Mesenchymal stem cell (in vitro differentiated cells and primary cell): ENCODE measurements around the gene GPR135.

Source experiments
- DNase-seq: peaks from one replicate; pipeline ENCODE4 v3.0.0-alpha.2; 2013
- H2AFZ ChIP-seq: one replicate; pipeline ENCODE4 v1.6.1; 2013; ENCODE audit warnings: low read depth, mild to moderate bottlenecking, control low read depth, inconsistent platforms, low read length, moderate library complexity
- H2AK5ac ChIP-seq: 2 replicates; pipeline ENCODE4 v1.6.1; 2013; ENCODE audit warnings: low read length, moderate library complexity, mild to moderate bottlenecking, inconsistent platforms; ENCODE audit not compliant: severe bottlenecking
- H2BK120ac ChIP-seq: one replicate; pipeline ENCODE4 v1.6.1; 2013; ENCODE audit warnings: low read depth, mild to moderate bottlenecking, inconsistent platforms, low read length, moderate library complexity
- H2BK12ac ChIP-seq, 2 experiments: one replicate each; pipeline ENCODE4 v1.6.1; 2013; ENCODE audit warnings: inconsistent platforms in 2 of 2, low read length in 2 of 2, mild to moderate bottlenecking in 2 of 2, moderate library complexity in 2 of 2, control low read depth in 1 of 2
- H2BK15ac ChIP-seq: one replicate; pipeline ENCODE4 v1.6.1; 2013; ENCODE audit warnings: mild to moderate bottlenecking, low read depth, inconsistent platforms; ENCODE audit not compliant: poor library complexity, severe bottlenecking
- H2BK5ac ChIP-seq: 2 replicates; pipeline ENCODE4 v1.6.1; 2013; ENCODE audit warnings: low read depth, mild to moderate bottlenecking, low read length, control low read depth, inconsistent platforms; ENCODE audit not compliant: poor library complexity, severe bottlenecking
- H3K14ac ChIP-seq, 2 experiments: one replicate each; pipeline ENCODE4 v1.6.1; 2013; ENCODE audit warnings: inconsistent platforms in 2 of 2, low read length in 2 of 2, control low read depth in 1 of 2, mild to moderate bottlenecking in 1 of 2, moderate library complexity in 1 of 2
- H3K18ac ChIP-seq, 2 experiments: one replicate each; pipeline ENCODE4 v1.6.1; 2013; ENCODE audit warnings: inconsistent platforms in 2 of 2, low read length in 2 of 2, control low read depth in 1 of 2, low read depth in 1 of 2, mild to moderate bottlenecking in 1 of 2
- H3K23ac ChIP-seq, 2 experiments: one replicate each; pipeline ENCODE4 v1.6.1; 2013; ENCODE audit warnings: inconsistent platforms in 2 of 2, low read length in 2 of 2, mild to moderate bottlenecking in 2 of 2, moderate library complexity in 2 of 2, control low read depth in 1 of 2
- H3K27ac ChIP-seq: 2 replicates; pipeline ENCODE4 v1.5.1; 2013; ENCODE audit warnings: mild to moderate bottlenecking, moderate library complexity, low read length, control low read depth, inconsistent platforms; ENCODE audit not compliant: poor library complexity, severe bottlenecking
- H3K27me3 ChIP-seq, 2 experiments: 2 replicates each; pipeline versions ENCODE4 v1.6.1 to v1.7.0; 2013; ENCODE audit warnings: low read length in 2 of 2, mild to moderate bottlenecking in 2 of 2, moderate library complexity in 2 of 2, control low read depth in 1 of 2, inconsistent platforms in 1 of 2; ENCODE audit not compliant: control insufficient read depth in 1 of 2, insufficient read depth in 1 of 2
- H3K36me3 ChIP-seq, 2 experiments: 2 replicates each; pipeline versions ENCODE4 v1.6.1 to v1.7.0; 2013; ENCODE audit warnings: low read length in 2 of 2, control low read depth in 1 of 2, inconsistent platforms in 1 of 2, low read depth in 1 of 2, mild to moderate bottlenecking in 1 of 2; ENCODE audit not compliant: insufficient read depth in 2 of 2, control insufficient read depth in 1 of 2
- H3K4ac ChIP-seq, 2 experiments: one replicate each; pipeline ENCODE4 v1.6.1; 2013; ENCODE audit warnings: inconsistent platforms in 2 of 2, low read length in 2 of 2, mild to moderate bottlenecking in 2 of 2, moderate library complexity in 2 of 2, control low read depth in 1 of 2, low read depth in 1 of 2
- H3K4me1 ChIP-seq: 2 replicates; pipeline ENCODE4 v1.6.1; 2013; ENCODE audit warnings: low read depth, low read length, control low read depth; ENCODE audit not compliant: control insufficient read depth, insufficient read depth
- H3K4me2 ChIP-seq: 2 replicates; pipeline ENCODE4 v1.6.1; 2013; ENCODE audit warnings: low read length, mild to moderate bottlenecking, inconsistent platforms; ENCODE audit not compliant: poor library complexity, severe bottlenecking
- H3K4me3 ChIP-seq, 2 experiments: 2 replicates each; pipeline versions ENCODE4 v1.5.1 to v1.7.0; 2013; ENCODE audit warnings: low read length in 2 of 2, mild to moderate bottlenecking in 2 of 2, control low read depth in 1 of 2, low read depth in 1 of 2; ENCODE audit not compliant: insufficient read depth in 1 of 2
- H3K79me1 ChIP-seq: replicated peaks from 2 replicates; pipeline ENCODE4 v1.6.1; 2013; ENCODE audit warnings: mild to moderate bottlenecking, control low read depth, low read length, inconsistent platforms; ENCODE audit not compliant: poor library complexity, severe bottlenecking
- H3K9ac ChIP-seq: 2 replicates; pipeline ENCODE4 v1.7.0; 2013; ENCODE audit warnings: mild to moderate bottlenecking, low read length, moderate library complexity
- H3K9me3 ChIP-seq: 2 replicates; pipeline ENCODE4 v1.7.0; 2013; ENCODE audit warnings: mild to moderate bottlenecking, low read length; ENCODE audit not compliant: control insufficient read depth
- H4K8ac ChIP-seq: one replicate; pipeline ENCODE4 v1.6.1; 2013; ENCODE audit warnings: inconsistent platforms, mild to moderate bottlenecking, low read length, moderate library complexity
- H4K91ac ChIP-seq: one replicate; pipeline ENCODE4 v1.6.1; 2013; ENCODE audit warnings: mild to moderate bottlenecking, low read length, inconsistent platforms
- WGBS: methylation state at CpG from one replicate; pipeline ENCODE4 v1.1.7; 2013; ENCODE audit warnings: mixed read lengths; 5-methylcytosine and 5-hydroxymethylcytosine counted together

Gene GPR135

DNA sequence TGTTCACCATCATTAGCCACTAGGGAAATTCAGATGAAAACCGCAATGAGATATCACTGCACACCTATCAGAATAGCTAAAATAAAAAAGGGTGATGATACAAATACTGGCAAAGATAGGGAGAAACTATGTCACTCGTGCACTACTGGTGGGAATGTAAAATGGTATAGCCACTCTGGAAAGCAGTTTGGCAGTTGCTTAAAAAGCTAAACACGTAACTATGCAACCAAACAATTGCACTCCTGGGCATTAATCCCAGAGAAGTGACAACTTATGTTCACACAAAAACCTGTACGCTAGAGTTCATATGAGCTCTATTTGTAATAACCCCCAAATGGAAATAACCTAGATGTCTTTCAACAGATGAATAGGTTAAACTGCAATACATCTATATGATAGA, 35.4 kb downstream of the GPR135 start:
- H3K23ac ChIP-seq: no peak overlapping the region
- H3K4me1 ChIP-seq: peaks cover 4% of the 10 kb centered on the region
- H3K27ac ChIP-seq: no peak overlapping the region
- H2AK5ac ChIP-seq: no peak overlapping the region
- no peak overlapping the region for H3K4ac ChIP-seq
- no peak overlapping the region for H3K14ac ChIP-seq
- H4K91ac ChIP-seq: no peak overlapping the region
- 96% methylated on average over 3 of the region's 4 CpGs for WGBS
- H3K9ac ChIP-seq: no peak overlapping the region
- no peak overlapping the region for H2BK15ac ChIP-seq
- no peaks in the 10 kb centered on the region for H3K36me3 ChIP-seq
- no peak overlapping the region for H3K4me3 ChIP-seq
- H4K8ac ChIP-seq: no peak overlapping the region
- no peak overlapping the region for H2BK12ac ChIP-seq
- H3K9me3 ChIP-seq: no peaks in the 10 kb centered on the region
- H2AFZ ChIP-seq: no peak overlapping the region
- DNase-seq: no peak
- no peak overlapping the region for H3K4me2 ChIP-seq
- H2BK120ac ChIP-seq: no peak overlapping the region
- no peak overlapping the region for H3K18ac ChIP-seq
- H3K79me1 ChIP-seq: peaks cover 3% of the 10 kb centered on the region
- no peaks in the 10 kb centered on the region for H3K27me3 ChIP-seq
- no peak overlapping the region for H2BK5ac ChIP-seq

DNA sequence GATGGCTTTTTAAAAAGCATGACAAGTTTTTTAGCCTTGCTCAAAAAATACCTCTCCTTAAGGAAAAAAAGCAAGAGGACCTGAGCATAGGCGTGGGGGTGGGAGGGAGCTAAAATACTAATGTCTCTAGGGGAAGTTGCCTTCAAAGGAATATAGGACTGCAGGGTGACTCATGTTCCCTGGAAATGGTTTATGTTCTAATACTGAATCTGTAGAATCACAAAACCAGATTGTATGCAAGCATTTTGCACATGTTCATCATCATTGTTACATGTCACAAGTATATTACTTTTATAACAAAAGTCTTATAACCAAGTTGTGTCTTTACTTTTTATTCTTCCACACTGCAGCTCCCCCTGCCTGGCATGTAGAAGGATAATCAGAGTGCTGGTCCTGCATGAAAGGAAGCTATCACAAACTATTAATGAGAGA, 36.6 kb downstream of the GPR135 start:
- no CpG with 5 or more reads among the region's 1 CpG for WGBS
- Histone ChIP-seq H3K36me3 (no peaks in the 10 kb centered on the region), H3K14ac (no peak overlapping the region)

GRCh38 chr14:59427653-59428580, 37.3 kb downstream of the GPR135 start:
- no peak overlapping the region for H2BK120ac ChIP-seq
- no peak overlapping the region for H4K8ac ChIP-seq
- H3K18ac ChIP-seq: peak overlapping the region; percentile 34 to 43
- H3K4ac ChIP-seq: peak overlapping the region in 1 of 2 experiments; percentile 0
- no peak overlapping the region for H3K4me3 ChIP-seq
- no peaks in the 10 kb centered on the region for H3K36me3 ChIP-seq
- H4K91ac ChIP-seq: no peak overlapping the region
- no peaks in the 10 kb centered on the region for H3K9me3 ChIP-seq
- peak overlapping the region in 1 of 2 experiments; percentile 59 for H3K14ac ChIP-seq
- H3K27ac ChIP-seq: no peak overlapping the region
- H3K4me1 ChIP-seq: peaks cover 4% of the 10 kb centered on the region
- no peaks in the 10 kb centered on the region for H3K27me3 ChIP-seq
- H2BK15ac ChIP-seq: no peak overlapping the region
- H2BK12ac ChIP-seq: peak overlapping the region in 1 of 2 experiments; percentile 64
- no peak overlapping the region for H2AFZ ChIP-seq
- H2BK5ac ChIP-seq: no peak overlapping the region
- H2AK5ac ChIP-seq: no peak overlapping the region
- peak overlapping the region; percentile 58 for H3K9ac ChIP-seq
- H3K4me2 ChIP-seq: no peak overlapping the region
- DNase-seq: peak; percentile 83
- no peak overlapping the region for H3K23ac ChIP-seq
- 55% methylated on average over 10 of the region's 13 CpGs for WGBS
- H3K79me1 ChIP-seq: no peaks in the 10 kb centered on the region

More for the DNA sequence above, 36.6 kb downstream of the GPR135 start:
- H3K4ac ChIP-seq: no peak overlapping the region
- no peak overlapping the region for H2BK120ac ChIP-seq
- peaks cover 4% of the 10 kb centered on the region for H3K4me1 ChIP-seq
- H2BK15ac ChIP-seq: no peak overlapping the region
- no peak overlapping the region for H2BK12ac ChIP-seq
- no peaks in the 10 kb centered on the region for H3K9me3 ChIP-seq
- H3K4me2 ChIP-seq: no peak overlapping the region
- H3K18ac ChIP-seq: no peak overlapping the region
- peak overlapping the region; percentile 58 for H3K9ac ChIP-seq
- H3K27me3 ChIP-seq: no peaks in the 10 kb centered on the region
- no peak overlapping the region for H2BK5ac ChIP-seq
- H4K91ac ChIP-seq: no peak overlapping the region
- no peak overlapping the region for H3K23ac ChIP-seq
- H4K8ac ChIP-seq: no peak overlapping the region
- H2AK5ac ChIP-seq: no peak overlapping the region
- H3K27ac ChIP-seq: no peak overlapping the region
- H3K4me3 ChIP-seq: no peak overlapping the region
- peak; percentile 80 for DNase-seq
- H2AFZ ChIP-seq: no peak overlapping the region
- no peaks in the 10 kb centered on the region for H3K79me1 ChIP-seq

GRCh38 chr14:59425322-59425935, 39.8 kb downstream of the GPR135 start:
- no peak overlapping the region for H2BK15ac ChIP-seq
- H2BK12ac ChIP-seq: no peak overlapping the region
- H4K91ac ChIP-seq: no peak overlapping the region
- no peak overlapping the region for H4K8ac ChIP-seq
- H2AK5ac ChIP-seq: no peak overlapping the region
- no peak overlapping the region for H3K9ac ChIP-seq
- H3K9me3 ChIP-seq: no peaks in the 10 kb centered on the region
- no peak overlapping the region for H2BK5ac ChIP-seq
- no peak overlapping the region for H3K18ac ChIP-seq
- no peaks in the 10 kb centered on the region for H3K36me3 ChIP-seq
- H3K27ac ChIP-seq: no peak overlapping the region
- DNase-seq: peak; percentile 47
- H3K23ac ChIP-seq: no peak overlapping the region
- H2AFZ ChIP-seq: no peak overlapping the region
- H3K4me1 ChIP-seq: peaks cover 3% of the 10 kb centered on the region
- WGBS: 34% methylated on average over 3 of the region's 3 CpGs
- H3K4me2 ChIP-seq: no peak overlapping the region
- H2BK120ac ChIP-seq: no peak overlapping the region
- H3K27me3 ChIP-seq: no peaks in the 10 kb centered on the region
- H3K14ac ChIP-seq: no peak overlapping the region
- no peaks in the 10 kb centered on the region for H3K79me1 ChIP-seq
- H3K4ac ChIP-seq: peak overlapping the region in 1 of 2 experiments; percentile 30
- H3K4me3 ChIP-seq: no peak overlapping the region
